ENCODE measurements around the gene TNFAIP8.

Gene TNFAIP8

DNA sequence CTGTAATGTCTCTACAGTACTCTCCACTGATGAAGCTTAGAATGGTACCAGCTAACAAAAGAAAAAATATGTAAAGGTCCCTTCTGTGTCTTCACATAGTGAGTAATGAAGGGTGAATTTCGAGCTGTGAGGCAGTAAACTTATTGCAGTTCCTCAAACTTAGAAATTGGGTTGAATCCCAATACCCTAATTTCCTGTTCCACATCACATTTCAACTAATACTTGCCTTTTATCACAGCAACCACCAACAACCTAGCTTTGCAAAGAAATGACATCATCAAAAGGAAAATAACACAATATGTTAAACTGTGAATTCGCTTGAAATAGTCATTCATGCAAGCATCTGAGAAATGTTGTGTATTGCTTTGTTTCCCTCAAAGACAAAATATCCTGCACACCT lies 9.4 kb upstream of the TNFAIP8 start:
- no peak for DNase-seq (ENCODE audit: low read depth in 2 of 3, low spot score in 2 of 3)

DNA sequence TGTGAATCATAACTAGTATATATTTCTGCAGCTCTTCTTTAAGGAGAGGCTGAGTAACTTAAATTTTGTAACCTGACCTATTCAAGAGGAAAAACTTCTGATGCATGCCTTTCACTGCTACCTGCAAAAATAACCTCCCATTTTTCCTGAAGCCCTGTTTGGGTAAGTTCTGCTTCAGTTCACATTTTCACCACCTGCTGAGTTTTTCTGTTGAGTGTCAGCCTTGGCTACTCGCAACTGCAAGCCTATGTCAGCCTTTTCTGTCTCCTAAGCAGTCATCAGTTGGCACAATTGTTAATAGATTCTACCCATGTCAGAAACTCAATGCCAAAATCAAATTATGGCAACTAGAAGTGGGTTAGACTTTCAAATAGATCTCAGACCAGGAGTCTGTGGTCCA lies 8.2 kb upstream of the TNFAIP8 start:
- DNase-seq (ENCODE audit: low read depth in 2 of 3, low spot score in 2 of 3) = no peak

DNA sequence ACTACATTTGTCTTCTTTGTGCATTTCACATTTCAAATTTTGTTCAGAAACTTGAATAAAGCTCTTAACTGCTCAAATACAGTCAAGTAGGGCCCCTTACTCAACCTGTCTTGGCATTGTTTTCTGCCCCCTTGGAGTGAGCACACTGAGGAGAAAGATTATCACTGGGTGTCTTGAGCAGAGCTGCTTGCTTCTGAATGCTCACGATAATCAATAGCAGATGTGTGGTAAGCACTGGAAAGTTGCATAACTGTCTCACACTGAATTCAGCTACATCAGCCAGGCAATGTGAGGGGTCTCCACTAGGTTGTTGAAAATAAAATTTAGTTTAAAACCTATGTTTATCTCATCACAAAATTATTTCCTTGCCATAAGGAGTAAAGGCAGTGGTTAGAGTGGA lies 7.8 kb upstream of the TNFAIP8 start:
- DNase-seq (ENCODE audit: low read depth in 2 of 3, low spot score in 2 of 3) = no peak

DNA sequence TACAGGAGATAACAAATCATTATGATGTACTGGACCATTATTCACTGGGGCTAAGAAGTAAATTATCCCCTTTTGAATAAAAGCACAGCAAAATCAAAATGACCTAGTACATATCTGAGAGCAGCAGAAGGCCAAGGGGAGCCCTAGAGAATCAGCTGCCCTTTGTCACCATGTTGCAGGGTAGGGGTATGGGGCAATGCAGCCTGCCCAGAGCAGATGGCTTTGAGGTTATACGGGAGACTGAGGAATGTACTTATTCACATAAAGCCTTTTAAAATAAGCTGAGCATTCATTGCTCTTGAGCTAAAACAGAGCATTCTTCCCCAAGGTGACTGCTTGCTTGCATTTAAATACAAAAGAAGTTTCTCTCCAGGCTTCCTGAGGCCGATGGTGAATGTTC lies 2.6 kb upstream of the TNFAIP8 start:
- no peak for DNase-seq (ENCODE audit: low read depth in 2 of 3, low spot score in 2 of 3)

DNA sequence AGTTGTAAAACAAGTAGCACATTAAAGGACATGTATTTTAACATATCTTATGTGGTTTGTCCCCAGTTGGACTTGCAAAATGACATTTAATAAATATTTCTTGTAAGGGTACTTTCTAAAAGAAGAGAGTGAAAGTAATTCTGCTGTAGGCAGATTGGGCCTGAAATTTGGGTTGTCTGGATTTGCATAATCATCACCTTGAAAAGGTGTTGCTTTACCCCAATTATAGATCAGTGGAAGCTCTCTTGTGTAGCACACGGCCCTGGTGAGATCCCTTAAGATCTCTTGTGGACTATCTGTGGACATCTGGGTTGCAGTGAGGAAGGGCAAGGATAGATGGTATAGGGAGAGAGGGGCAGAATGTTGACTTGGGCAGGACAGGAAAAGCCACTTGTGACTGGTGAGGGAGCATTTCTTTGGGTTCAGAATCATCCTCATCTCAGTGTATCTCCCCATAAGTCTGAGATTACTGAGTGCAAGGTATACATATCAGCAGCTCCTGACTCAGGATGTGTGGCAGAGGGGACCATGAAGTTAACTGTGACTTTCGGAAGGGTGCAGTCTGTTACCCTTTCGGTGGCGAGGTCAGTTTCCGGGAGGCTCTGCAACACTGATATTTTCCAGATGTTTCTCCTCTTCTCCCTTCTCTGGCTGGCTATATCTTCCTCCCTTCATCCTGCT lies 2.0 kb upstream of the TNFAIP8 start:
- no peak for DNase-seq (ENCODE audit: low read depth in 2 of 3, low spot score in 2 of 3)

DNA sequence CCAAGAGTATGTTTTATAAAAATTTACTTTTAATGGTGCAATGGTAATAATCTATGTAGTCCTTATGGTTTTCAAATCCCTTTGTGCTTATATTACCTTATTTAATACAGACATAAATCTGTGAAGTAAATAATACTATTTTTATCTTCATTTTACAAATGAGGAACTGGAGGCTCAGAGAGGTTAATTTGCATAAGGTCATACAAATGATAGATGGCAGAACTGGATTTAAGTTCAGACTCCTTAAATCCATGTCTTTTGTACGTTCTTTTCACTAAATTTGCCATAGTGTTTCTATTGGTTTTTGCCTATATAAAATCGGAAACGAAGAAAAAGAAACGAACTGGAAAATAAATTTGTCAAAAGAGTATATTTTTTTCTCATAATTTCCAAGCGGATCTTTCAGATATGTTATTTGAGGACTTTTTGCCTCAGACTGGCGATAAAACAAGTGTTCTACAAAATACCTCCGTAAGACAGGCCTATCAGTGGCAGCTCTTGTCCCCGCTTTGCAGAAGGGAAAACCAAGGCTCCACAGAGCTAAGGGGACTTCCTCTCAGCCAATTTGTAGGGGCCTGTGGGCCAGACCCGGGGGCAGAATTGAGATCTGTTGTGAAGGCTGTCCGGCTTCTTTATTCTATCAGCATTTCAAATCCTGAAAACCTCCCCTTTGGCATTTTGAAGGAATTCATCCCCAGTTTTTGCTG lies 1.1 kb upstream of the TNFAIP8 start:
- DNase-seq (ENCODE audit: low read depth in 2 of 3, low spot score in 2 of 3) = no peak

DNA sequence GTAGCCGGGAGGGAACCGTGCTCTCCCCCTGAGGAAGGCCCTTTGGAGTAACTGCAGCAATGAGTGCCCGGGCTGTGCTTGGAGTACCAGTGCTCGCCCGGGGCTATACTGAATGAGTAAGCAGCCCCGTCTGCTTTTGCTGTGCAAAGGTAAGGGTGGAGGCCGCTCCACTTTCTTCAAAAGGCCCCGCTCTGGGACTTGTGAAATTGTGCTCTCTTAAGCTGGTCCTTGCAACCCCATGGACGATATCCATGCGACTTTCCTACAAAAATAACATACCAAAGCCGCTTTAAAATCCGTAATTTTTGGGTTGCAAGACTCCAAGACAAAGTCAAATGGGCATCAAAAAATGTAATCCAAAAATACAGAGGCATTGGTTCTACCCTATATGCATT lies 578 bp upstream of the TNFAIP8 start:
- no peak for DNase-seq (ENCODE audit: low read depth in 2 of 3, low spot score in 2 of 3)

DNA sequence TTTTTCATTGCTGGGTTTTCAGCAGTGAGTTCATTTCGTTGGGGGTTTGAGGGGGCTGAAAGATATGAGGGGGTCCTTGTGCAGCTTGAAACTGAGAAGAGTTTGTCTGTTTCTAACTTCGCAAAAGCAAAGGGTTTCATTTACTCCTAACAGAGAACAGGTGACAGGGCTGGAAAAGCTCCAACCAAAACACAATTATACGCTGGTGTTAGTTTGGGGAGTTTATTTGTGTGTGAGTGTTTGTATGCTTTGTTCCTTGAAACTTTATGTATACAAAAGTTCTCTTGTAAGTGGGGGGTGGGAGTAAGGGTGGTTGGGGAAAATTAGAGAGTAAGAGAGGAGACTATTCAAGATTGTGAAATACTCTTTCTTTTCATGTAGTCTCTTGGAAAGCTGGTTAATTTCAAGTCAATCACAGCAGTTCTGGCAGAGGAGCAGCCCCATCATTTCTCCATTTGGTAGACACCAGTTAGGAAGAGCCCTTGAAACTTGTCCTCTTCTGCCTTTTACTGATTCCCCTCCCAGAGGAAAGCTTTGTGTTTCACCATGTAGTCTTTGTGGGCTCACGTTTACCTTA lies 881 bp downstream of the TNFAIP8 start:
- DNase-seq (ENCODE audit: low read depth in 2 of 3, low spot score in 2 of 3) = no peak

DNA sequence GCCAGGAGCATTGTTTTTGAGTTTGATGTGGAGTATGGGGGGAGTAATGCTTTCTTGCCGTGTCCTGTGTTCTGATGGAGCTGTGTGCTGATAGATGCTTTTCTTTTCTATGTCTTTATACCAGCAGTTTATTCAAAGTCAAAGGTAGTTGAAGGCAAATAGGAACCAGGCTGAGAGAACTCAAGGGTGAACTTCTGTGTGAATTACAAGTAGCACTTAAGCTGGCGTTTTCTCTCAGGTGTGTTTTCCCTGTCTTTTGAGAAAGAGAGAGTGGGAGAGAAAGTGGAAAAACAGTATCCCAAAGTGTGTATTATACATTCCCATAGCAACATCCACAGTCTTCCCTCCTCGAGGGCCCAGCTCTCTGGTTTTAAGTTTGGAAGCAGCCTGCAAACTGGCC lies 1.5 kb downstream of the TNFAIP8 start:
- DNase-seq (ENCODE audit: low read depth in 2 of 3, low spot score in 2 of 3) = no peak

DNA sequence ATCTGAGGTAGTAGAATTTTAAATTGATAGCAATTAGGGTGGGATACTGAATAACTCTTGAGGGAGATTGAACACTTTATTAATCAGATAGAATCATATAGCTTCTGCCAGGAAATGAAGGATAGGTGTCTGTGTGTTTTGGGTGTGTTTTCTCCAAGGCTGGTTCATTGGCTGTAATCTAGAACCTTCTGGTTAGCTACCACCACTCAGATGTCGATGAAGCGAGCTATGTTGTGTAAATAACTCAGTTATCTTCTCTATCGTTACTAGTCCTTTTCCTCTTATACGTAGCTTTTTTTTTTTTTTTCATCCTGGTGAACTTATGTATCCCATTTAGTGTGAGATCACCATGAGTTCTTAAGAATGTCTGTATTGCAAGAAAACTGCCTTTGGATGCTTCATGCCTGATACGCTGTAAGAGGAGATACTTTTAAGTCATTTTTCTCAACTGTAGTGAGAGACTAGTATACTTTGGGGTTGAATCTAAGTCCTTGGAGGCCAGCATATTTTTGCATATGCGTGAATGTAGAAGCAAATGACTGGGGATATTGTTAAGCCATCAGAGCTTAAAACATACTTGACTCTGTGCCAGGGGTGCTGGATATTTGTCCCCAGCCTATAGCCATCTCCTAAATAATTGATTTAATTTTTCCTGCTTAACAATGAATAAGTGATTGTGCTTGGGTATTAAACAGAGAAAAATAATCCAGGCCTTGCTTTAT lies 2.1 kb downstream of the TNFAIP8 start:
- DNase-seq (ENCODE audit: low read depth in 2 of 3, low spot score in 2 of 3) = no peak

DNA sequence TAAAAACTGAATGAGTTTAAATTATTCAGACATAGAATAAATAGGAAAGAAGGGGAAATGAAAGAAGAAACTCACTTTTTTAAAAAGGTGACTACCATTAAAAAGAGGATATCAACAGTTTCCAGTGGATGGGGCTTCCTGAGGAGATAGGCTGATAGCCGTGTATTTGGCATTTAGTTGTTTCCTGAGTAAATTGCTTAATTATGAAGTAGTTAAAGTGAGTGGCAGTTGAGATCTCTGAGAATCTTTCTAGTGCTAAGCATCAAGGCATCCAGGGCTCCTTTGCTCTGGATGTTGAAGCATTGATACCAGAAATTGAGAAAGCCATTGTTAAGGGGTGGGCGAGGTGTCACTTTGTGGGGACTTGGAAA lies 2.7 kb downstream of the TNFAIP8 start:
- DNase-seq (ENCODE audit: low read depth in 2 of 3, low spot score in 2 of 3) = no peak

DNA sequence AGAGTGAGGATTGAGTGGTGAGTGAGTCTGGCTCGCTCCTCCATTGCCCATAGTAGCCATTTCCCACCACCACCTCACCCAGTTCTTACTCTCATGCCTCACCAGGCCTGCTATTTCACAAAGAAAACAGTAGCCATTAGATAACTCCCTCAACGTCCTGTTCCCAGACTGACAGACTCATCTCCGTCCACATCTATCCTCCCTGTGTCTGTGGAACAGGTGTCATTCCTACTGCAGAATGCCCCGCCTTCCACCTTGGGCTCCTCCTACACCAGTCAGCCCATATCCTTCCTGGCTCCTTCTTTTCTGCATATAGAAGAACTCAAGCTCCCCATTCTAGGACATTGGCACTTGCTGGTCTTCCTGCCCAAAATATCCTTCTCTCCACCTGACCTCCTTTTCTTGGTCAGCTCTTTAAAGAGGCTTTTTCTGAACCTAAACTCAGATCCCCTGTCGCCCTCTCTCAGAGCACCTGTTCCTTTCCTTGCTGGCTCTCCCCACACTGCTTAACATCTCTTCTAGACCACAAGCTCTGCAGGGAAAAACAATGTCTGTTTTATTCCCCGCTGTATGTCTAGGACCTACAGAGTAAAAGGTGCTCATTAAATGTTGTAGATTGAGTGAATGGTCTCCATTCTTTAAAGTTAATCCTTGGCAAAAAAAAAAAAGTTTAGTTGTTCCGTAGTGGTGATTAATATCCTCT lies 3.2 kb downstream of the TNFAIP8 start:
- no peak for DNase-seq (ENCODE audit: low read depth in 2 of 3, low spot score in 2 of 3)

DNA sequence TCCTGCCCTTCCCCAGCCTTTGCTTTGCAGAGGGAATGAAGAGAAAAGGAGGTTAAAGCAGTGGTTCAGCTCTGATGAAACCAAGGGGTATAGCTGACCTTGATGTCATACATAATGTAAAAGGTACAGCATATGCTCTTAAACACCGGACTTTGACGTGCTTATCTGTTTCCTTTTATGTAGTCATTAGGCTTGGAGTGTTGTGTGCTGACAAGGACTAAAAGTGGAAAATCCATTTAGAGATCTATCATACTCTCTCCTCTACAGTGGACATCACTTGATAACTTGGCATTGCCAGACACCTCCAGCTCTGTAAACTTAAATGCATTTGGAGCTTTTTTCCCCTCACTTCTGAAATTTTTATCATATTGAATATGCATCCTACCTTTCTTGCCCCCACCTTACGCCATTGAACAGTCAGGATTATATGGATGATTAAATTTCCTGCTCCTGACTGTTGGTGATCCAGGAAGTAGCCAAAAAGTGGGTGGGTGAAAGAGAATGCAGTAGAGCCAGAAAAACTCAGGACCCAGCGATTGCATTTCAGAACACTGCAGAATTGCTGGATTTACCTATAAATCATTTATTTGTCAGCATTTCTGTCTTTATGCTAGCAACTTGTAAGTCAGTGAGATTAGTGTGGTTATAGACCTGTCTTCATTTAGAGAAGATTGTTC lies 4.1 kb downstream of the TNFAIP8 start:
- no peak for DNase-seq (ENCODE audit: low read depth in 2 of 3, low spot score in 2 of 3)

DNA sequence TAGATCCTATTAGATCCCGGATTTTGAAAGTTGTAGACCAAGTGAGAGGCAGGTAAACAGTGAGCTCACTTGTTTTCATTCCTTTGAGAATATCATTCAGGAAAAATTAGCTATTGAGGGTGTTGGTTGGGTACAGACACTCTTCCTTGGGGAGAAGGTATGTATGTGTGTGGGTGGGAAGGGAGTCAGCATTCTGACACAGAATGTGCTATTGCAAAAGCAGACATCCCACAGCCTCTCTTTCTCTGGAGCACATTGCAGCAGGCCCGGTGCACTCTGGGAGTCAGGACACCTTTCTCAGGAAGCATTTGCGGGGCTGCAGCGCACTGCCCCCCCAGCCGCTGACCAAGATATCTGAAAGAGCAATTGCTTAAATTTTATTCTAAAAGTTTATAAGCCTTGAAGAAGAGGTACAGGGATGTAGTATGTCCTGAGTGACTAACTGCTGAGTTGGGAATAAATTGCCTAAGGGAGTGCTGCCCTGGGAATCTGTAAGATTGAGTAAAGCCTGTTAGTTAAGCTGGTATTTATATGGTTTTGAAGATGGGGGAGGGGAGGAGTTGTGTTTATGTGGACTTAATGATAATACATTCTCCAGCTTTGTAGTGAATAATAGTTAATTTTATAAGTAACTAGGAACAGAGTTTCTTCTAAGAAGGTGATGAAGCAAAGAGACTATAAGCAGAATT lies 5.2 kb downstream of the TNFAIP8 start:
- no peak for DNase-seq (ENCODE audit: low read depth in 2 of 3, low spot score in 2 of 3)

DNA sequence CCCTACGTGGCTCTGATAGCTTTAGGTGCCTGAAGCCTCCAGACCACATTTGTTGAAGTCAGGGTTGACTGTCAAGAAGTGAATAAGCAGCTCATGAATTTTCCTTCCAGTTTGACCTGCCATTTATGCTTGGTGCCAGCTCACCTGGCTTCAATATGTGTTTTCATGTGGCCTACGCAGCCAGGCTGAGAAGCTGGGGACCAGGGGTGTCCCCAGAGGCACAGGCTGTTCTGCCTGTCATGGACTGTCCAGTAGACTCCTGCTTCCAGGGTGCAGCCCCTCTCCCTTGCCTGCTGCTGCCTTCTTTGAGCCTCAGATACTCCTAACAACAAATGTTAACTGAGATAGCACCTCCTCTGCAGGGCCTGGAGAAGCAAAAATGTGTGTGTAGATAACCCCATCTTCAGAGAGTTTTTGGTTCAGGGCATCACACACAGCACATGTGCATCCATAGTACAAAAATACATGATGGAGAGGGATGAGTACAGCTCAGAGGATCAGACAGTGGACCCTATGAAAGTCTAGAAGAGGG lies 5.8 kb downstream of the TNFAIP8 start:
- DNase-seq (ENCODE audit: low read depth in 2 of 3, low spot score in 2 of 3) = no peak

DNA sequence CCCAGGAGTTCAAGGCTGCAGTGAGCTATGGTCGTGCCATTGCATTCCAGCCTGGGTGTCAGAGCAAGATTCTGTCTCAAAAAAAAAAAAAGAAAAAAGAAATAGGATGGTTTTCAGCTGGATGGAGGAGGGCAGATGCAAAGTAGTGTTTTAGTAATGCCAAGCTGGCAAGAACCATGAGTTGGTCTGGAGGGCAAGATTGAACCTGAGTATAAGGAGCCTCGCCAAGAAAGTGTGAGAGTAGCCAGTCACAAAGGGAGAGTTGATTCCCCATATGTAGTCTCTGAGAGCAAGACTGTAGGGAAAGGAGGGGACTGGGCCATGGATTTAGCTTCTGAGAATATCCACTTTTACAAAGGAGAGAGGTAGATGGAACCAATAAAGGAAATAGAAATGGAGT lies 6.9 kb downstream of the TNFAIP8 start:
- DNase-seq (ENCODE audit: low read depth in 2 of 3, low spot score in 2 of 3) = no peak

DNA sequence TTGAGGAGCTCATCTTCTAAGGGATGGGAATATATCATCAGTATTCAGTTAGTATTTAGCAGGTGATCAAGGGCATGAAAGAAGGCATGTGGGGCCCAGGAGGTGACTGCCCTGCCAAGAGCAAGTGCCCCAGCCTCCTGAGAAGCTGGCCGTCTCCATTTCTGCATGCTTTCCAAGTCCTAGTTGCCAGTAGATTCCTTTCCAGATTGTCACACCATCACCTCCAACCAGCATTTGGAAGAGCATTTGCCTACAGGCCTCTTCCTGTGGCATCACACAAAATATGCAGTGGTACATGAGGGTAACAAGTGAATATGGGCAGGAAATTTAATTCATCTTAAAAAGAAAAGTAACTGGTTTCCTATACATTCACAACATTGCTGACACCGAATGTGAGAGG lies 7.5 kb downstream of the TNFAIP8 start:
- DNase-seq (ENCODE audit: low read depth in 2 of 3, low spot score in 2 of 3) = no peak

DNA sequence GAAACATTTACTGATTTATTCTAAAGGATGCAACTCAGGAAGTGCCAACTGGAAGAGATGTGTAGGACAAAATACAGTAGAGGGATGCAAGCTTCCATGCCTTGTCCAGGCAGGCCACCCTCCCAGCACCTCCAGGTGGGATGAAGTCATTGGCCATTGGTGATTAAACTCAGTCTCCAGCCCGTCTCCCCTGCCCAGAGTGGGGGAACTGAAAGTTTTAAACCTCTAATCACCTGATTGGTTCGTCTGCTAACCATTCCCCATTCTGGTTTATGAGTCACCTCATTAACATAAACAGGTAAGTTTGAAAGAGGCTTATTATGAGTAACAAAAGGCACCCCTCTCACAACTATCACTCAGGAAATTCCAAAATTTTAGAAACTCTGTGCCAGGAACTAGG lies 8.1 kb downstream of the TNFAIP8 start:
- no peak for DNase-seq (ENCODE audit: low read depth in 2 of 3, low spot score in 2 of 3)

DNA sequence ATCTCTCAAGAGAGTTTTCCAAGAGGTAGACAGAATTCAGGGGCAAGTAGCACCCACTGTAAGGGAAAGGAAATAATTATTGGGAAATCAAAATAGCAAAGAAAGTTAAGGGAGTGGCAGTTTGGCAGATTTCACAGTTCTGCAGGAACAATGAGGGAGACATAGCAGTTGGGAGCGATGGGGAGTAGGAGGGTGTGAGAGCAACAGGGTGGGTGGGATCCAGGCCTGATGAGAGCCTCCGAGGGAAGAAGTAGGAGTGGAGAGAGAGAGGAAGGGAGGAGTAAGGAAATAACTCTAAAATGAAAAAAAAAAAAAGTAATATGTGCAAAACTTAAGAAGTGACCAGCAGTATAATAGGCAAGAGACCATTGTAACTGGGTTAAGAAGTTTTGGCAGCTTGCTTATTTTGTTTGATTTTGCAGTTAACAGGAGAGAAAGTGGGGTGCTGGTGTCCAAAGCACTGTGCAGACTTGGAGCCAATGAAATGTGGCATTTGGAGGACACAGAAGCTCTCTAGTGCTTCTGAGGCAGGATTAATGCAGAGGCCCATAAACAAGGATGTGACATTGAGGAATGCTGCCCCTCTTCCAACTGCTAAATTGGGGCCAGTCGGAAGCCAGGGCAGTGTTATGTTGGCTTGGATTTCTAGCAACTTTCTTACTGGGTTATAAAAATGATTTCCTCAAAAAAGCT lies 10.2 kb downstream of the TNFAIP8 start:
- no peak for DNase-seq (ENCODE audit: low read depth in 2 of 3, low spot score in 2 of 3)

DNA sequence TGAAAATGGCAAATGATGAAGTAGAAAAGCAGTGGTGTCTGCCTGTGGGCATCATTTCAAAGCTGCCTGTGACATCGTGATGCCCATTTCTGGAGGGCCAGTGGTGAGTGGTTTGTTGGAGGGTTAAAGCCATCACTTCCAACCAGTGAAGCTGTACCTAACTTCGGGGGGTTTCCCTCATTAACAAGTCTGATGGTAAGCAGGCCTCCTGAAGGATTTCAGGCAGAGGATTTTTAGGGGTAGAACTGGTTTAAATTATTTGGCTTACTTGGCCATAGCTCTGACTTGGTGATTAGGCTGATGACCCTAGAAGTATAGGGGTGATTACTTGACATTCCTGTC lies 10.7 kb downstream of the TNFAIP8 start:
- DNase-seq (ENCODE audit: low read depth in 2 of 3, low spot score in 2 of 3) = no peak

Measured in activated CD8-positive, alpha-beta memory T cell treated with anti-CD3 and anti-CD28 coated beads for 48 hours (primary cell).